Keratinocyte (primary cell): ENCODE measurements around the gene LRRC2. TPM values are rescaled to one million over a fixed set of nuclear protein-coding genes. Genes with fewer than 3 reads are reported as not detected.

Experiments
- DNase-seq: peaks from one replicate; pipeline ENCODE4 v3.0.0-alpha.2; 2011; ENCODE audit warnings: low read depth, missing footprints, low spot score
- FAIRE-seq: peaks from 2 replicates; lab custom pipeline; 2011; peaks lifted over from hg19 to GRCh38; lab: Jason Lieb, UNC
- H2AFZ ChIP-seq: 2 replicates; pipeline ENCODE4 v1.6.0; 2012; ENCODE audit warnings: low read length, control low read depth, inconsistent platforms; ENCODE audit not compliant: control insufficient read depth
- H3K27ac ChIP-seq: 2 replicates; pipeline ENCODE4 v1.5.1; 2011; ENCODE audit warnings: low read length; ENCODE audit not compliant: control insufficient read depth, insufficient read depth
- H3K27me3 ChIP-seq: 3 replicates; pipeline ENCODE4 v1.6.0; 2011; ENCODE audit warnings: low read length; ENCODE audit not compliant: control insufficient read depth, insufficient read depth; ENCODE audit errors: extremely low read depth
- H3K36me3 ChIP-seq, 2 experiments: 2 replicates in 1 of 2; 3 replicates in 1 of 2; pipeline ENCODE4 v1.5.1; 2011; ENCODE audit warnings: low read length in 2 of 2, mild to moderate bottlenecking in 1 of 2; ENCODE audit not compliant: control insufficient read depth in 2 of 2, insufficient read depth in 2 of 2; ENCODE audit errors: extremely low read depth in 1 of 2
- H3K4me1 ChIP-seq: 3 replicates; pipeline ENCODE4 v1.5.1; 2011; ENCODE audit warnings: low read length; ENCODE audit not compliant: control insufficient read depth, insufficient read depth; ENCODE audit errors: extremely low read depth
- H3K4me2 ChIP-seq: 3 replicates; pipeline ENCODE4 v1.6.0; 2011; ENCODE audit warnings: low read depth, low read length; ENCODE audit not compliant: control insufficient read depth, insufficient read depth; ENCODE audit errors: extremely low read depth
- H3K4me3 ChIP-seq, 3 experiments: fragments of 200-600 bp in 1 of 3; sonication (generic) in 1 of 3; 2 replicates in 2 of 3; 3 replicates in 1 of 3; pipeline ENCODE4 v1.5.1; 2011 to 2016; ENCODE audit warnings: low read length in 3 of 3, mild to moderate bottlenecking in 3 of 3, control low read depth in 2 of 3, inconsistent platforms in 1 of 3, low read depth in 1 of 3, mixed read lengths in 1 of 3, mixed run types in 1 of 3, moderate library complexity in 1 of 3; ENCODE audit not compliant: control insufficient read depth in 2 of 3, insufficient read depth in 2 of 3; ENCODE audit errors: extremely low read depth in 1 of 3
- H3K79me2 ChIP-seq: 2 replicates; pipeline ENCODE4 v1.6.0; 2012; ENCODE audit warnings: low read length; ENCODE audit not compliant: control insufficient read depth, insufficient read depth
- H3K9ac ChIP-seq: 3 replicates; pipeline ENCODE4 v1.6.0; 2011; ENCODE audit warnings: low read length; ENCODE audit not compliant: control insufficient read depth, insufficient read depth; ENCODE audit errors: extremely low read depth
- H3K9me1 ChIP-seq: 3 replicates; pipeline ENCODE4 v1.6.0; 2011; ENCODE audit warnings: low read length; ENCODE audit not compliant: control insufficient read depth, insufficient read depth; ENCODE audit errors: extremely low read depth
- H3K9me3 ChIP-seq: 2 replicates; pipeline ENCODE4 v1.5.1; 2012; ENCODE audit warnings: low read depth, low read length; ENCODE audit not compliant: control insufficient read depth
- H4K20me1 ChIP-seq: 3 replicates; pipeline ENCODE4 v1.6.0; 2011; ENCODE audit warnings: low read length; ENCODE audit not compliant: control insufficient read depth, insufficient read depth; ENCODE audit errors: extremely low read depth
- EZH2 ChIP-seq: IDR thresholded peaks from one replicate; pipeline ENCODE4 v1.6.1; 2012; ENCODE audit warnings: inconsistent platforms, mild to moderate bottlenecking, low read length, moderate library complexity
- dilution Hi-C: fragments of 300-500 bp; cut with MboI; formaldehyde crosslinking; loops from one replicate; pipeline ENCODE4 v1.7.0; 2020; ENCODE audit warnings: low sequenced_read_pairs; ENCODE audit not compliant: extremely low pct_ligation_motif_present
- polyA plus RNA-seq, 5 experiments: library from polyadenylated mRNA; depleted of rRNA in 3 of 5; stranded (reverse) in 3 of 5; stranded (forward) in 1 of 5; unstranded in 1 of 5; fragments of >200 nt; gene quantifications; 1 replicate in 1 of 5; 2 replicates in 3 of 5; 3 replicates in 1 of 5; pipeline versions ENCODE4 v1.2.1 to v1.2.3, GENCODE V29; 2011 to 2012; ENCODE audit warnings: missing spikeins in 2 of 5, low read depth in 1 of 5, low replicate concordance in 1 of 5
- TF ChIP-seq, protein P1 (sequence below), 3 experiments: IDR thresholded peaks in 1 of 3; conservative IDR thresholded peaks in 1 of 3; optimal IDR thresholded peaks in 1 of 3; 2 replicates in 2 of 3; 3 replicates in 1 of 3; pipeline versions ENCODE3 to v1.5.1; 2011; ENCODE audit warnings: low read length in 3 of 3, mild to moderate bottlenecking in 3 of 3, moderate library complexity in 2 of 3, control low read depth in 1 of 3, inconsistent platforms in 1 of 3; ENCODE audit not compliant: insufficient read depth in 2 of 3; ENCODE audit errors: extremely low read depth in 1 of 3

The LRRC2 gene
- polyA plus RNA-seq, 1 donor (not counting 4 experiments of a cell fraction or from before 2014, with no cell fraction given): 0.51 TPM

DNA sequence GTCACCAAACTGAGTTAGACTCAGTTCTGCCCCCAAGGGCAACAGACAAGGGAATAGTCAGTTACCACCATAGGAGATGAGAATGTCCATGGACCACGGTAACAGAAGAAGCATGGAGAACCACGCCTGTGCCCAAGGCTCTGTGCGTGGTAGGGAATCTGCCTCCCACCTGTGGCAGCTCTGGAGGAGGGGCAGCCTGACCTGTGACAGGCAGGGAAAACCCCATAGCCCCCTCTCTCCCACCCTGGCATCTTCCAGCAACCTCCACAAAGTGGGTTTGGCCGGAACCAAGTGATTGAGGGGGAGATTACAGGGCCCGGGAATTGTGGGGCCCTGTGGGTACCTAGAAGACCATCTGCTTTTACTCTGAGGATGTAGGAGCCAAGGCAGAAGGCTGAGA, 87.1 kb downstream of the LRRC2 start:
- Histone ChIP-seq H4K20me1 (no peaks in the 10 kb centered on the region), H3K4me1 (peaks cover 9% of the 10 kb centered on the region), H2AFZ (no peak overlapping the region), H3K27me3 (peaks cover 27% of the 10 kb centered on the region), H3K9me1 (no peaks in the 10 kb centered on the region), H3K79me2 (no peaks in the 10 kb centered on the region), H3K36me3 (no peaks in the 10 kb centered on the region), H3K4me2 (no peak overlapping the region), H3K4me3 (no peak overlapping the region), H3K9me3 (no peaks in the 10 kb centered on the region), H3K27ac (no peak overlapping the region), H3K9ac (no peak overlapping the region)
- dilution Hi-C loops: loop anchor here (25.0 kb wide), 1 partner anchor 158 kb away; no protein-coding TSS in a partner anchor
- FAIRE-seq (no peak), DNase-seq (no peak)
- no peak for TF ChIP-seq EZH2
- TF ChIP-seq, protein P1, sequence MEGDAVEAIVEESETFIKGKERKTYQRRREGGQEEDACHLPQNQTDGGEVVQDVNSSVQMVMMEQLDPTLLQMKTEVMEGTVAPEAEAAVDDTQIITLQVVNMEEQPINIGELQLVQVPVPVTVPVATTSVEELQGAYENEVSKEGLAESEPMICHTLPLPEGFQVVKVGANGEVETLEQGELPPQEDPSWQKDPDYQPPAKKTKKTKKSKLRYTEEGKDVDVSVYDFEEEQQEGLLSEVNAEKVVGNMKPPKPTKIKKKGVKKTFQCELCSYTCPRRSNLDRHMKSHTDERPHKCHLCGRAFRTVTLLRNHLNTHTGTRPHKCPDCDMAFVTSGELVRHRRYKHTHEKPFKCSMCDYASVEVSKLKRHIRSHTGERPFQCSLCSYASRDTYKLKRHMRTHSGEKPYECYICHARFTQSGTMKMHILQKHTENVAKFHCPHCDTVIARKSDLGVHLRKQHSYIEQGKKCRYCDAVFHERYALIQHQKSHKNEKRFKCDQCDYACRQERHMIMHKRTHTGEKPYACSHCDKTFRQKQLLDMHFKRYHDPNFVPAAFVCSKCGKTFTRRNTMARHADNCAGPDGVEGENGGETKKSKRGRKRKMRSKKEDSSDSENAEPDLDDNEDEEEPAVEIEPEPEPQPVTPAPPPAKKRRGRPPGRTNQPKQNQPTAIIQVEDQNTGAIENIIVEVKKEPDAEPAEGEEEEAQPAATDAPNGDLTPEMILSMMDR (optimal IDR thresholded peaks at IDR 0.05 in 1 of 3, IDR thresholded peaks at IDR 0.05 in 1 of 3, conservative IDR thresholded peaks at IDR 0.05 in 1 of 3; ENCODE audit: extremely low read depth in 1 of 3, insufficient read depth in 2 of 3, low read length in 3 of 3): no peak

DNA sequence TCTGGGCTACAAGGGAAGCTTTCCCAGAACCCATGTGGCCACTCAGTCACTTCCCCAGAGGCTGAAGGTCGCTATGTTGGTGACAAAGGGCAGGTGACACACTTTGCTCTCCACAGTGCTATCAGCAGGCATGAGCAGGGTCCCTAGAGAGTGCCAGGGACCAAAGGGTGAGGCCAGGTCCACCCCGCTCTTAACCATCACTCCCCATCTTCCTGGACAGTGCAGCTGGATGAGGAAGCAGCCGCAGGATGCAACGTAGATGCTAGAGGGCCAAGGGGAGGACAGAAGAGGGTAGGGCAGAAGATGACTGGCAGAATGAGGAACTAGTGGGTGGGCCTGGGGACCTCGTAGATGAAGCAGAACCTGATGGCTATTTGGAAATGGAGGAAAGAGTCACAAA, 87.8 kb downstream of the LRRC2 start:
- Histone ChIP-seq H3K79me2 (no peaks in the 10 kb centered on the region), H3K4me1 (peaks cover 7% of the 10 kb centered on the region), H3K36me3 (no peaks in the 10 kb centered on the region), H3K27me3 (peaks cover 27% of the 10 kb centered on the region), H3K4me3 (no peak overlapping the region), H4K20me1 (no peaks in the 10 kb centered on the region), H3K27ac (no peak overlapping the region), H3K9me3 (no peaks in the 10 kb centered on the region), H3K9me1 (no peaks in the 10 kb centered on the region), H2AFZ (no peak overlapping the region), H3K9ac (no peak overlapping the region), H3K4me2 (no peak overlapping the region)
- dilution Hi-C loops: loop anchor here (25.0 kb wide), 1 partner anchor 159 kb away; no protein-coding TSS in a partner anchor
- TF ChIP-seq EZH2: no peak
- TF ChIP-seq, protein P1 (optimal IDR thresholded peaks at IDR 0.05 in 1 of 3, IDR thresholded peaks at IDR 0.05 in 1 of 3, conservative IDR thresholded peaks at IDR 0.05 in 1 of 3; ENCODE audit: extremely low read depth in 1 of 3, insufficient read depth in 2 of 3, low read length in 3 of 3): no peak
- FAIRE-seq (no peak), DNase-seq (no peak)
